HUDEP-2 (cell line): ENCODE data around the gene TNK2.

Experiments
- DNase-seq, 76 experiments: peaks; one replicate each; lab custom pipeline; 2025; ENCODE audit not compliant: unreplicated experiment in 76 of 76; lab: John Stamatoyannopoulos, UW

The TNK2 gene

DNA sequence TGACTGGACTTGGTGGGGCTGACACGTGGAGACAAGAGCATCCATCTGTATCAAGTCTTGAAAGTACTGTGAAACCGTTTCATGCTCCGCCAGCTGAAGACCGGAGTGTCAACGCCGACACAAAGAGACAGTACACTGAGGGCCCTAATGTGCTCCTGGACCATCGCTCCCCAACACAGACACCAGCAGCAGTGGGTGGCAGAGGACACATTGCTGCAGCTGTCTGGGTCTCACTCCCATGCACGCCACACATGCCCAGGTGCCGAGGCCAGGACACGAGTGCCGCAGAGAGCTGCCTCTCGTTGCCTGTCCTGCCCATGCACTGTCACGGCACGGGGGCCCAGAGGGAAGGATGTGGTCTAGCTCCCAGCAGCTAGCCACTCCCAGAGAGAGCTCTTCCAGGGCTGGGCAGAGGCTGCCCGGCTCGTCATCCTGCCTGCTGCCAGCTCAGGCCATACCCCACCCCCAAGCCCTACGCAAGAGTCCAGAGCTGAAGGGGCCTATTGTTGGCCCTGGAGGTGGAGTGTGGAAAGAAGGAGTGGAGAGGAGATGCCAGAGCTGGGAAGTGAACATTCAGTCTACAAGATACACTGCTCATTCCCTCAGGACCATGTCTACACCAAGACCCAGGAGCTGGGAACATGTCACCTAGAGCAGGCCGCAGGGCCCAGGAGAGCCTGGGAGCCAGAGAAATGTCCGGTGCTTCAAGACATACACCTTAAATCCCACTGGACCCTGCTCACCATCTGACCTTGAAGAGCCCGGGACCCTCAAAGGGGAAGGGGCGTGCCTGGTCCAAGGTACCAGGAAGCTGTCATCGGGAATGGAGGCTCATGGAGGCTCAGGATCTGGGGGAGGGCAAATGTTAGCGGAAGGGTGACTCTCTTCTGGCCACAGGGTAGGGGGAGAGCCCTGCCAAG is 7.7 kb downstream of the TNK2 start:
- DNase-seq: no peak

DNA sequence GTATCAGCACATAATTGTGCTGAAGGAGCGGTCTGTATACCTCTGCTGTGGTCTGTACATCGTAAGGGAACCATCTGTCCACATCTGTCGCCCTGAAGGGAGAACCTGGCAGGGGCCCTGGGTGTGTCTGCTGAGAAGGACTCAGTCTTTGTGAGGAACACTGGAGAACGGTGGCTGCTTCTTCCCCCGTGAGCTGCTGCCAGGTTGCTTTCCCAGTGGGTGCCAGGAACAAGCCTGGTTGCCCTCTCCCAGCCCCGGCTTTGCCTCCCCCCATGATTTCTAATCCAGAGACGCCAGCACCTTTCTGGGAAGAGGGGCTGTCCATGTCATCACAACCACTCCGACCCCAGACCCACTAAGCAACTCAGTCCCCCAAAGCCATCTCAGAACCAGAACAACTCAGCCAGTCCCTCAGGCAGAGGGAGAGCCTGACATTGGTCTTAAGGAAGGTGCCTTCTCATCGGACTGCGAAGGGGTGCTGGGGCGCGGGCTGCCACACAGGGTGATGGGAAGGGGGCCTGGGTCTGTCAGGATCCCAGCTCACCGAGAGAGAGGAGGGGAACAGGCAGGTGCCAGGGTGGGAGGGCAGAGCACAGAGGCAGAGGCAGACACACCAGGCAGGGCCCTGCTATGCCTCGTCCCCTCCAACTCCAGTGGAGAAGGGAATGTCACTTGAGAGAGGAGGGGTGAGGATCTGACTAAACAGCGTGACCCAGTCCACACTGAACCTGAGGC is 8.5 kb downstream of the TNK2 start:
- DNase-seq: no peak

DNA sequence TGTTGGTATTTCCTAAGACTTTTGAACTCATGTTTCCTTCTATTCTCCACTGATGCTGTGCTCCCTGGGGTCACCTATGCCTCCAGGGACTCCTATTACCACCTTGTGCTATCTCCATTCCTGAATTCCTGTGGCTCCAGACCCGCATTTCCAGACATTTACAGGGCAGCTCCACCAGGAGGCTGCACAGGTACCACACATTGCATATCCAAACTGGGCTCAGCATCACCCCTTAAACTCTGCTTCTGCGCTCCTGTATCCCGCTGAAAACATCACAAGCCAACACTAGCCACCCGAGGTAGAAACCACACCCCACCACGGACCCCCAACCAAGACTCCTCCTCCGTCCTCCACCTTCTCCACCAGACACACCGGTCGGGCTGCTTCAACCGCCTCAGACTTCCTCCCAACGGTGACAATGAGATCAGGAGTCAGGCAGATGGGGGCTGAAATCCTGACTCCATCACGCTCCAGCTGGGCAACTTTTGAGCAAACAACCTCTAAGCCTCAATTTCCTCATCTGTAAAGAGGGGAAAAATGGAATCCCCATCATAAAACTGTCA is 10.4 kb downstream of the TNK2 start:
- DNase-seq: no peak

DNA sequence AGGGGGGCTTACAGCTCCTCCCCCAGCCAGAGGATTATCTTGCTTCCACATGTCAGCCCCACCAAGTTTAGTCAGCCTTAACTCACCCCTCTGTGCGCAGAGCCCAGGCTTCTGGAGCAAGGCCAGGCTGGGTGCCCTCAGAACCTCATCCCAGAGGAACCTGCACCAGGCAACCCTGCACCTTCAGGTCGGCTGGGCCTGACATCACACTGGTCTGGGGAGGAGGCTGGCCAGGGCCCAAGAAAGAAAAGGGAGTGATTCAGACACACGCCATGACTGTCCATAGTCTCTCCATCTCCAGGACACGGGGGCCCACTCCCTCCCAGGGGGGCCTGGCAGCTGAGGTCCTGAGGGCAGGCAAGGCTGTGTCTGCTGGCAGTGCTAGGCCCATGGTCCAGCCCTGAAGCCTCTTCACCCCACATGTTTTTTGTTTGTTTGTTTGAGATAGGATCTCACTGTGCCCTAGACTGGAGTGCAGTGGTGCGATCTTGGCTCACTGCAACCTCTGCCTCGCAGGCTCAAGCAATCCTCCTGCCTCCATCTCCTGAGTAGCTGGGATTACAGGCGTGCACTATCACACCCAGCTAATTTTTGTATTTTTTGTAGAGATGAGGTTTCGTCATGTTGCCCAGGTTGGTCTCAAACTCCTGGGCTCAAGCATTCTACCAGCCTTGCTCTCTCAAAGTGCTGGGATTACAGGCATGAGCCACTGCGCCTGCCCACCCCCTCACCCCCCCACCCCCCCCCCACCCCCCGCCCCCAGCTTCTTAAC is 11.1 kb downstream of the TNK2 start:
- peak in 44 of 76 experiments; percentile 6 to 63 (median 34) for DNase-seq

DNA sequence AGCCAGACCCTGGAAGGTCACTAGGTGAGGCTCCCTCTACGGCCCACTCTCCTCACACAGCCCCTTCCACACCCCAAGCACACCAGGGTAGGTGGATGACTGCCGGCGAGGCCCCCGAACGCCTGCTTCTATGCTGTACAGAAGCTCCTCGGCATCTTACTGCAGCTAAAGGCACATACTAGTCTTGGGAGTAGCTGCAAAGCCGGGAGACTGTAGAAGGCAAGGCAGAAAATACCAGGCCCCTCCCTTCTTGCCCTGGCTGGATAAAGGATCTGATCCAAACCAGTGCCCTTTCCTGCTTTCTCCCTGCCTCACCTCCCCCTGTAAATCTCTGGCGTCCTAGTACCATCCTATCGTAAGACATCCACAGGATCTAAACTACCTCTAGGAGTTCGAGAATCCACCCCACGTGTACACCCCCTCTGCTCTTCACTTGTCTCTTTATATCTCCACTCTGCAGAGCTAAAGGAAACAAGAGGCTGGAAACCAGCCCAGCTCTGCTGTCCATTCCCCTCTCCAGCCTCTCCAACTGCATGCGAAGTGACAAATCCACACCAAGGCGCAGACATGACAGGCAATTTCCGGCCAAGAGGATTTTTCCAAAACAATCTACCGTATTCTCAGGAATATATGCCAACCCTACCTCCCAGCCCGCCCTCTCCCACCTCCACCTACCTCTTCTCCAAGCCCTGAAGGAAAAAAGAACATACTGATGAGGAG is 11.8 kb downstream of the TNK2 start:
- peak in 35 of 76 experiments; percentile 10 to 63 (median 32) for DNase-seq

DNA sequence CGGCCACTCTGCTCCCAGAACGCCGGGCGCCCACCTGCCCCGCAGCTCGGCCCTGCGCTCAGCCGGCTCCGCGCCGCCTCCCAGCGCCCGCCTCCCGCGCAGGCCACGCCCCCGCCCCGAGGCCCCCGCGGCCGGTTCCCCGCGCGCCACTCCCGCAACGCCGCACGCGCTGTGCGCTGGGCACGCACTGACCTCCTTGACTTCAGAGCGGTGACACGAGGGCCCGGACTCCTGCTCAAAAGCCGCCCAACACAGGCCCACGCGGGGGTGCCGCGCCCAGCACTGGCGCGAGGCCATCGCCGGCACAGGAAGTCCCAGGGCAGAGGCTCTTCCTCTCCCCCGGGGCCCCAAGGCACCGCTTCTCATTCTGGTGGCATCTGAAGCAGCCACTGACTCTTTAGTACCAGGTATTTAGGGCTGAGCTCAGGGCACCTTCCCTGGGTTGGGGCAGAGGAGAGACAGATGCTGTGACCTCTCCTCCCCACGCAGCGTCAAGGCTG is 12.4 kb downstream of the TNK2 start:
- DNase-seq: peak in 61 of 76 experiments; percentile 3 to 72 (median 47)

DNA sequence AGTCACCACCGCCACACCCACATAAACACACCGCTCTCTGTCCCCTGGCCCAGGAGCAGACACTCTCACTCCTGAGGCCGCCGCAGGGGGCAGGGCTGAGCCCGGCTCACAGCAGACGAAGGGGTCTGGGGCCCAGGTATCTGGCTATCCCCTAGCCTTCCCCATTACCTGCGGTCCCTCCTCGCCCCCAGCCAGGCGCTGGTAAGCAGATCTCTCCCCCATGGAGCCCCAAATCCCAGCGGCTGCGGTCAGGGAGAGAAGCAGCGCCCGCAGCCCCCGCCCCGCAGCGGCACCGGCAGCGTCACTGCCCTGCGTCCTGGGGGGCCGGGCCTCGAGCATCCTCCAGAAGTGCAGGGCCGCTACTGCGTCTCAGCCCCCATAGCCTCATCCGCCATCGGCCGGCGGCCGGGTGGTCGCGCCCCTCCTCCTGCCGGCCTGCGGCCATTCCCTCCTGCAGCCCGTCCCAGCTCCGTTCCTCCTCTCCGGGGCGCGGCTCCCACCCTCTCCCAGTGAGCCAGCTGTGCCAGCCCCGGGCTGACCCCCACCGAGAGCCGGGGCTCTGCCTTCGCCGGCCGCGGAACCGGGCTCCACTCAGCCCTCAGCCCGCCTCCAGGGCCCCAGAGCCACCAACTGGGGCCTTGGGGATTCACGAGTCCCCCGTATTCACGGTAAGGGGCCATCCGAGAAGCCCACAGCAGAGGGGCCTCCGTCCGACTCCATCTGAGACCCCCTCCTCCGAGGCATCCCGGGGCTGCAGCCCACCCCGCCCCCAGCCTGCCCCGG is 13.1 kb downstream of the TNK2 start:
- peak in 35 of 76 experiments; percentile 3 to 57 (median 34) for DNase-seq

DNA sequence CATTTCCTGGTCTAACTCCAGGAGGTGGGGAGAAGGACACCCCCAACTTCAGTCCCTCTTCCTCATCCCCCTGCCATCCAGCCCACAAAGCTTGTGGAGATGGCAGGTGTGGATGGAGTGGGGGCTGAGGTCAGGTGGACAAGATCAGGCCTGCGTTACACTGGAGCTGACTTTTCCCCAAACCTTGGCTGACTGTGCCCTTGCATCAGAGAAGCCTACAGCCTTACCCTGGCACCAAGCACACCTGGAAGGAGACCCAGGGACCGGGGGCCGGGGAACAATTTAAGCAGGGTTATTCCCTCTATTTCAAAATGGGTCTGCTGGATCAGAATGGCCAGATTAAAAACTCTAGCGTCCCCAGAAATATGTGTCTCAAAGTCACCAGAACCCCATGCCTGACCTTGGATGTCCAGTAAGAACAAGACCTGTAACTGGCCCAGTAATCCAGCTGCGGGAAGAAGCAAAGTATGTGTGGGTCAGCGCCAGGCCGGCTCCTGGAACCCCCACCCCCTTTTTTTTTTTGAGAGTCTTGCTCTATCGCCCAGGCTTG is 14.4 kb downstream of the TNK2 start:
- DNase-seq: no peak

DNA sequence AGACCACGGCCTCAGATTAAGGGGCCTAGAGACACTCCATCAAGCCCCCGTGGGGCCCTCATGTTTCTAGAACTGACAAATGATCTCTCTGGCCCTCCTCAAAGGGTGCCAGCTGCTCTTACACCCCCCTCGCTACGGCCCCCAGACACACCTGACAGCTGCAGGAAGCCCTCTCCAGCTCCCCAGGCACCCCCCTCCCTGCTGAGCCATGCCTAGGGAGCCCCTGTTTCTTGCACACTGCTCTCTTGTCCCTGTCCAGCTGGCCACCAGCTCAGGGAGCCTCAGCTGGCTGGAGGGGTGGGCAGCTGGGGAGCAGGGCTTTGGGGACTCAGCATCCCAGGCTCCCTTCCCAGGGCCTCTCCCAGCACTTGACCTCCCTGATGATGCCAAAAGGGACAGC is 14.8 kb downstream of the TNK2 start:
- no peak for DNase-seq

DNA sequence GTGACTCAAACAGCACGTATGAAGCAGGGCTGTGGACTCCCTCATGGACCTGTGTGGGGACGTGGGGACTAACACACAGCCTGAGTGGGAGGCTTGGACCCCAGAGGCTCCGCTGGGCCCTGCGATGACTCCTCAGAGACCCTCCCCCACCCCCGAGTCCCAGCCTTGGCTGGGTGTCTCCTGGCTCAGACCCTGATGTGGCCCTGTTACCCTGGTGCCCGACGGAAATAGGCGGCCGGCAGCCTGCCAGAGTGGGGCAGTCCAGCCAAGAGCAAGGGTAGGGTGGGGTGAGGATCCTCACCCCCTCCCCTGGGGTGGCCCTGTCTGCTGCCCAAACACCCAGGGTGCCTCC is 15.3 kb downstream of the TNK2 start:
- peak in 14 of 76 experiments; percentile 4 to 53 (median 29) for DNase-seq

DNA sequence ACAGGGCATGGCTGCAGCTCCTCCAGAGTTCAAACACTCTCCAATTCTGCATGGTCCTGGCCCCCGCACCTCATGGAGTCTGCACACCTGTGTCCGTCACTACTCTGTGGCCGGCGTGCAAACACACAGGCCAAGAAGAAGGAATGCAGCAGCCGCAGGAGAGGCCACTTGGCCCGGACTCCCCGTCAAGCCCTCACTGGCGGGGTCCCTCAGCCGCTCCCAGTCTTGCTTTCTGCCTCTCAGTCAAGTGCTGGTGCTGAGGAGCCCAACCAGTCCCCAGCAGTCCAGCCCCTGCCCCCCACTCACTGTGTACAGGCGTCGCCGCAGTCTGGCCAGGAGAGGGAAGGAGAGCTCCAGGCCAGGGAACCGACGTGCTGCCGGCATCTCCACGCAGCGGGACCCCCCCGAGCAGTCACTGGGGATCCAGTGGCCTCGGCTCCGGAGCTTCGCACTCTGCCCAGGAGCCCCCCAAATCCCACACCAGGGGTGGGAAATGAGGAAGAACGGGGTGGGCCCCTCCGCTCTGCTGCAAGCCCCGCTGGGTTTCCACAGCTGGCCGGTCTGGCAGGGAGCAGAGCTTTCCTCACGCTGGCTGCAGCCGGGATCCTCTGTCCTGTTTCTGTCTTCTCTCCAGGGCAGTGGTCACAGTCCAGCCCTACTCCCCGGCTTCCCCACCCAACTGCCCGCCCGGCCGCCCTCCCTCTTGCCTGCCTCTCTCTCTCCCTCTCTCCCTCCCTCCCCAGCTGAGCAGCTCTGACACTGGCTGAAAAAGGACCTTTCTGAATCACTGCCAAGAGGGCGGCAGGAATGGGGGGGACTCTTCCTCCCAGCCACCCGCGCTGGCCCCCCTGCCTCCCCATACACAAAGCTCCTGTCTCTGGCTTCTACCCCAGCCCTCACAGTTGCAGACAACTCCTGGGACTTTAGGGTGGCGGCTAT is 16.0 kb downstream of the TNK2 start:
- peak in 29 of 76 experiments; percentile 1 to 53 (median 22) for DNase-seq

DNA sequence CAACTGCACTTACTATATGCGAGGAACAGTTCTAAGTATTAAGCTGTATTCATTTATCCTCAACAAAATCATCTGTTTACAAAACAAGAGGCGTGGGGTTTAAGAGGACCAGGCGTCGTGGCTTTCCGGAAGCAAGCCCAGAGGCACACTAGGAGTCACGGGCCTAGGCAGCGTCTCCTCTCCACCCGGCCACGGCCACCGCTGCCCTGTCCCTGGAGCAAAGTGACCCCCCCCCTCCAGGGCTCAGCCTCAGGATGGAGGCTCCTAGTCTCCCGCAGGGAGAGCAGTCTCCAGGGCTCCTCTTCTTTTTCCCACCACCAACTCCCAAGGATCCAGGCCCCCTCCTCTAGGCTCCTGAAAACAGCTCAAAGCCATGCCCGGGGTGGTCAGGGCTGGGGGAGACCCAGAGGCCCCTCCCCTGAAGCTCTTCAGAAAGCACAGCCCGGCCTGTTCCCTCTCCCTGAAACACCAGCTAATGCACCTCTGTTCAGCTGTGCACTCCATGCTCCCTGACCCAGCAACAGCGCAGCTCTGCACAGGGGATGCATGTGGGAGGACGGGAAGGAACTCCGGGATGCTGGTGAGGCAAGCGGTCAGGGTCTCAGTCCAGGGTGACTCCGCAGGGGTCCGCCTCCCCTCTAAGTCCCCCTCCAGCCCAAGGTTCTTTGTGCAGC is 16.8 kb downstream of the TNK2 start:
- no peak for DNase-seq

DNA sequence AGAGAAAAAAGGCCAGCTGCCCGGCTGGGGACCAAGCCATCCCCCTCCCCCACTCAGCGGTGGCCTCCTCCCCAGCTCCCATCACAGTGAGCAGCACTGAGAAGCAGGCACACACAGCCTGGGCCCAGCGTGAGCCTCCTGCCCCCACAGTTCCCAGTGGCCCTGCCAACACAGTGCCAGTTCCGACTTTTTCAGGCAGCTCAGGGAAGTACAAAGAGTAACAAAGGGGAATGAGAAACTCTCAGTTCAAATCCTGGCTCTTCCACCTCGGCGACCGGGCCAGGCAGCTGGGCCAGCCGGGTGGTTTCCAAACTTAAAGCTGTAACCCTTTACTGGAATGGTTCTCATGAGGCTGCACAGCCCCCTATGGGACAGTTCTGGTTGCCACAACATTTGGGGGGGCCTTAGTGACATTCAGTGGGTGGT is 18.5 kb downstream of the TNK2 start:
- DNase-seq: peak in 2 of 76 experiments; percentile 9 to 10

DNA sequence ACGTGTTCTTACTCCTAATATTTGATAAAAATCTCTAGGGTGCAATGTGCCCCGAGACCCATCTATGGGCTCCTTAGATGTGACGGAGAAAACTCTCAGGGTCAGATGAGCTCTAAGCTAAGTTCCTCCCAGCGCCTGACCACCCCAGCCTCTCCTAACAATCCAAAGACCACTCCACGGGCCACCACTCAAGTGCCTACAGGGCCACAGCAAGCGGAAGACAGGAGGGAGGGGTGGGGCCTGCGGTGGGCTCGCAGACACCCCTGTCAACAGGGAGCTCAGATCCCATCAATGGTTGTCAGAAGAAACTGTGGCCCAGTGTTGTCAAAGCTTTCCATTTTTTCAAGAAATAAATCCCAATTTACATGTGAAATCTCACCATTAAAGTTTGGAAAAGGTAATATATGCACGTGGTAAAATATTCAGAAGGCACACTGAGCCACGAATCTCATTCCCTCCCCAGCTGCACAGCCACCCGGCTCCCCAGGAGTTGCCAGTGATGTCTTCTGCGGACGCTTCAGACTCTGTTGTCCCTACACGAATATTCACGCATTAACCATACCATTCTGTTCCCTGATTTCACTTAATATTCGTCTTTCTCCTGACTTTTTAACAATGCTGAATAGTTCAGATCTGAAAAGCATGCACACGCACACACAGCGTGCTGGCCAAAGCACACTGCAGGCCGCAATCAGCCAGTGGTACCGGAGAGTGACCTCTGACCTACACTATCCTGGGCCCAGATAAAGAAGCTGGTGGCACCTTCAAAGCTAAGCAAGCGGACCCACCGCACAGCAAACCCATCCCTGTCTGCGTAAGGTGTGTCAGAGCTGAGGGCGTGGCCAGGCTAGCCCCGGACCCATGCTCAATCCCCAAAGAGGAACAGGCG is 19.1 kb downstream of the TNK2 start:
- no peak for DNase-seq

DNA sequence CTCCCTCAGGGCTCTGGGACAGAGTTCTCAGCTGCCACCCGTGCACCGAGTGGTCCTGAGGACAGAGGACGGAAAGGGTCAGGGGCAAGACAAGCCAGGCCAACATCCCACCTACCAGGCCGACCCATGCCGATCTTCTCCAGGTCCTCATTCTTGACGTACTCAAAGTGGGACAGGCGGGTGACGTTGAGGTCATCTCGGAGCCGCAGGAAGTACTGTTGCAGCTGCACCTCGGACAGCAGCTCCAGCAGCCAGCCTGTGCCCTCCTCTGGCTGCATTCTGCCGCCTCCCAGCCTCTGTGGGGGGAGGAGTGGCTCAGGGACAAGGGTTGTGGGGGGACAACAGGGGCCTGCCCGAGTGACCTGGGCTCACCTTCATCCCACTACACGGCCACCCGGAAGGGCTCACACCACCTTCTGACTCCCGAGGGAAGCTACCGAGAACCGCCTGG is 20.0 kb downstream of the TNK2 start:
- no peak for DNase-seq

DNA sequence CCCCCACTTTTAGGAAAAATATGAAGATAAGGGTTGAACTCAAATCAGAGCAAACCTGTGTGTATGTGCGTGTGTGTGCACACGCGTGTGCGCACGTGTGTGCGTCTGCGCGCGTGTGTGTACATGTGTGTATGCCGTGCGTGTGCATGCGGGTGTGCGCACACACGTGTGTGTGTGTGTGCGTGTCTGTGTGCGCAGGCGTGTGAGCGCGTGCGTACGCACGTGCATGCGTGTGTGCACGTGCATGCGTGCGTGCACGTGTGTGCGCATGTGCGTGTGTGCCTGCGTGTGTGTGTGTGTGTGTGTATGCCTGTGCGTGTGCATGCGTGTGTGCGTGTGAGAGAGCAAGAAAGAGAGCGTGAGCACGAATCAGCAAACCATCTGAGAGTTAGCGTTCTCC is 20.7 kb downstream of the TNK2 start:
- DNase-seq: no peak
